Psoas muscle (tissue), 8 donors: Measurements from ENCODE around the gene C10orf71. TPM values are rescaled to one million over a fixed set of nuclear protein-coding genes. Genes with fewer than 3 reads are reported as not detected.

Source experiments
- ATAC-seq, 4 donors: fragments of 200-7000 bp; cut with Tn5 transposase; one replicate each; pipeline ENCODE4 v1.9.1; 2020; ENCODE audit warnings: moderate library complexity in 3 of 4, mild to moderate bottlenecking in 2 of 4
- DNase-seq, 2 donors: peaks; one replicate each; pipeline ENCODE4 v3.0.0-alpha.2; 2020
- H3K27ac ChIP-seq: fragments of 200-600 bp; one replicate; pipeline ENCODE4 v1.8.0; 2022
- H3K27me3 ChIP-seq, 3 donors: fragments of 200-600 bp in 1 of 3; one replicate each; pipeline versions ENCODE4 v1.6.1 to v1.8.0; 2013 to 2022; ENCODE audit warnings: low read length in 2 of 3, mild to moderate bottlenecking in 2 of 3, moderate library complexity in 1 of 3; ENCODE audit not compliant: insufficient read depth in 3 of 3
- H3K36me3 ChIP-seq, 2 donors: fragments of 200-600 bp in 1 of 2; one replicate each; pipeline versions ENCODE4 v1.6.1 to v1.8.0; 2013 to 2022; ENCODE audit warnings: low read depth in 1 of 2, mild to moderate bottlenecking in 1 of 2, moderate library complexity in 1 of 2; ENCODE audit not compliant: insufficient read depth in 1 of 2
- H3K4me1 ChIP-seq: fragments of 200-600 bp; one replicate; pipeline ENCODE4 v1.8.0; 2022
- H3K4me3 ChIP-seq: fragments of 200-600 bp; one replicate; pipeline ENCODE4 v1.8.0; 2022; ENCODE audit warnings: mild to moderate bottlenecking
- H3K9me3 ChIP-seq: fragments of 200-600 bp; one replicate; pipeline ENCODE4 v1.8.0; 2022
- CTCF ChIP-seq: fragments of 200-600 bp; IDR thresholded peaks from one replicate; pipeline ENCODE4 v1.8.0; 2022; ENCODE audit warnings: antibody characterized with exemption
- WGBS, 3 donors: extraction: QIAGEN DNeasy Blood & Tissue Kit; methylation state at CpG; one replicate each; pipeline versions ENCODE4 v1.1.6 to v1.1.7; 2013; 5-methylcytosine and 5-hydroxymethylcytosine counted together
- intact Hi-C, 2 donors: fragments of 100-400 bp; cut with DNase I; formaldehyde crosslinking; loops; one replicate each; pipeline versions ENCODE4 v1.11.0 to v1.14.2; 2022
- polyA plus RNA-seq, 3 donors: library from polyadenylated mRNA; stranded (reverse); fragments of 200-250 nt; gene quantifications; one replicate each; pipeline ENCODE4 v1.2.3, GENCODE V29; 2013
- total RNA-seq, 4 donors: library from RNA; stranded (reverse); fragmentation: NEBNext Ultra II Directional in 2 of 4; extraction: Animal tissue kit (Norgen Biotek cat#: 25700) in 2 of 4; gene quantifications; one replicate each; pipeline versions ENCODE4 v1.2.1 to v1.2.4, GENCODE V29; 2021 to 2023
- donor health status: healthy with polysubstance abuse.
- donor health status: DM: no; HTN: no; CAD: no; lungs with moderate emphysema.
- donor health status: Bipolar disorder and iron deficiency.
- donor health status: healthy.
- donor health status: DM: yes; HTN: yes; CAD: no.
- donor health status: DM: no; HTN: no; CAD: no.
- donor health status: DM: no; HTN: no; CAD: no.
- donor health status: DM: yes; HTN: yes; CAD: no.

The C10orf71 gene
- total and polyA plus RNA-seq, 7 donors: 4.2 to 356 (median 83.8) TPM

- H3K27me3 ChIP-seq: no peaks in the 10 kb centered on the region
- H3K9me3 ChIP-seq: peaks cover 3% of the 10 kb centered on the region
- peak overlapping the region; percentile 99 for H3K27ac ChIP-seq
- no peak for TF ChIP-seq CTCF
- H3K4me3 ChIP-seq: no peak overlapping the region
- DNase-seq (peak; percentile 56 to 82), ATAC-seq (peak; percentile 68 to 83 (median 78))
- H3K36me3 ChIP-seq: no peaks in the 10 kb centered on the region
- WGBS, 3 donors: 27 to 43% (median 27%) methylated on average over 11 of the region's 11 CpGs
- intact Hi-C loops: no loop called here
- H3K4me1 ChIP-seq: peaks cover 38% of the 10 kb centered on the region
Observed at GRCh38 chr10:49271346-49271745, 27.6 kb upstream of the C10orf71 start.

DNA sequence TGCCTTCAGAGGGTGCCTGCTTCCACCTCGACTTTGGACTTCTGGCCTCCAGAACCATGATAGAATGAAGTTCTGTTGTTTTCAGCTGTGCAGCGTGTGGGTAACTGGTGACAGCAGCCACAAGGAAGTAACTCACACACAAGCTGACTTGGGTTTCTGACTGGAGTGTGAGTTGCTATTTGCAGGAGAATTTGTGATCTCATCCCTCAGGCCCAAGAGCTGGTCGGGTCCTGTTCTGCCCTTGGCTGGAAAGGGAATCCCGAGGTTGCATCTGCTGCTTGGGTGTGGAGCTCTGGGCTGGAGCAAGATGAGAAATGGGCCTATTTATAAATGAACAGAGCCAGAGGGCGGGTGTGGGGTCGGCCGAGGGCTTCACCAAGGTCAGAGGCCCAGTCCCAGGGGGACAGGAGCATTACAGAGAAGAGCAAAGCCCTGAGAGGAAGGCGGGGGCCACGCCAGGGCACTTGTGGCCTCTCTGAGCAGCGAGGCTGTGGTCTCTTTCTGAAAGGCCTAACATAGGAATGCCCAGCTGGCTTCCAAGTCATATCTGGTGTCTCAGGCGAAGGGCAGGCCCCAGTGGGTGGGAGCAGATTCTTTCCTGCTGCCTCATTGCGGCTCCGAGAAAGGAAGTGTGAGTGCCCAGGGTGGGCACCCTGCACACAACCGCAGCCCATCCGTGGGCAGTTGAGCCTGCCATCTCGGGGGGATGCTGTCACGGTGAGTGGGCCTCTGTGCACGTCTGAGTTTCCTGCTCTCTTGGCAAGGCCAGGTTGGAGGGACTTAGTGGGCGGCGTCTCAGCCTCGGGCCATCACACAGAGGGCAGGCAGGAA, 26.5 kb upstream of the C10orf71 start:
- Histone ChIP-seq H3K27ac (peak overlapping the region; percentile 99), H3K4me3 (peak overlapping the region; percentile 28), H3K4me1 (peaks cover 40% of the 10 kb centered on the region), H3K36me3 (no peaks in the 10 kb centered on the region), H3K9me3 (peaks cover under 1% of the 10 kb centered on the region), H3K27me3 (no peaks in the 10 kb centered on the region)
- DNase-seq (peak; percentile 66 to 90), ATAC-seq (peak; percentile 87 to 92 (median 88))
- intact Hi-C loops: loop anchor here in 1 of 2 donors (1.0 kb wide), 1 partner anchor 27 kb away; the partner anchor contains the start of gene C10orf71
- 15 to 30% (median 21%) methylated on average over 21 of the region's 21 CpGs for WGBS, 3 donors
- no peak for TF ChIP-seq CTCF

GRCh38 chr10:49273082-49273465, 25.9 kb upstream of the C10orf71 start:
- Histone ChIP-seq H3K4me3 (peak overlapping the region; percentile 7), H3K27me3 (no peaks in the 10 kb centered on the region), H3K36me3 (no peaks in the 10 kb centered on the region), H3K9me3 (no peaks in the 10 kb centered on the region), H3K4me1 (peaks cover 44% of the 10 kb centered on the region), H3K27ac (peak overlapping the region; percentile 99)
- ATAC-seq (peak; percentile 10 to 32 (median 16)), DNase-seq (no peak)
- 65 to 86% (median 80%) methylated on average over 1 of the region's 1 CpG for whole genome bisulfite sequencing, 3 donors
- no peak for TF ChIP-seq CTCF
- intact Hi-C loops: no loop called here

DNA sequence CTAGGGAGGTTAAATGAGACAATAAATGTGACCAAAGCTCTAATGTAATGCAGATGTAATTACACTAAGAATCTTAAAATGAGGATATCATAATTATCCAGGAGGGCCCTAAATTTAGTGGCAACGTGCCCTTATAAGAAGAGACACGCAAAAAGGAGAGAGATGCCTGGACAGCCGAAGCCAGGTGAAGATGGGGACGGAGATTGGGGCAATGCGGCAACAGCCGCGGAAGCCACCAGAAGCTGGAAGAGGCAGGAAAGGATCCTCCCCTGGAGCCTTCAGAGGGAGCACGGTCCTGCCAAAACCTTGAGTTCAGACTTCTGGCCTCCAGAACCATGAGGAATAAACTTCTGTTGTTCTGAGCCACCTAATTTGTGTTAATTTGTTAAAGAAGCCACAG, 25.3 kb upstream of the C10orf71 start:
- ATAC-seq (no peak), DNase-seq (no peak)
- intact Hi-C loops: no loop called here
- H3K27ac ChIP-seq: peak overlapping the region; percentile 99
- TF ChIP-seq CTCF: no peak
- no peaks in the 10 kb centered on the region for H3K9me3 ChIP-seq
- WGBS, 3 donors: 94 to 98% (median 95%) methylated on average over 8 of the region's 8 CpGs
- peaks cover 49% of the 10 kb centered on the region for H3K4me1 ChIP-seq
- no peaks in the 10 kb centered on the region for H3K27me3 ChIP-seq
- no peaks in the 10 kb centered on the region for H3K36me3 ChIP-seq
- no peak overlapping the region for H3K4me3 ChIP-seq
